ENCODE measurements around the gene GLE1.
"Not testable (repeated sequence)": the region's sequence is repeated elsewhere in the genome, so short reads cannot be mapped to it uniquely, and the experiment has no call there.

The GLE1 gene

DNA sequence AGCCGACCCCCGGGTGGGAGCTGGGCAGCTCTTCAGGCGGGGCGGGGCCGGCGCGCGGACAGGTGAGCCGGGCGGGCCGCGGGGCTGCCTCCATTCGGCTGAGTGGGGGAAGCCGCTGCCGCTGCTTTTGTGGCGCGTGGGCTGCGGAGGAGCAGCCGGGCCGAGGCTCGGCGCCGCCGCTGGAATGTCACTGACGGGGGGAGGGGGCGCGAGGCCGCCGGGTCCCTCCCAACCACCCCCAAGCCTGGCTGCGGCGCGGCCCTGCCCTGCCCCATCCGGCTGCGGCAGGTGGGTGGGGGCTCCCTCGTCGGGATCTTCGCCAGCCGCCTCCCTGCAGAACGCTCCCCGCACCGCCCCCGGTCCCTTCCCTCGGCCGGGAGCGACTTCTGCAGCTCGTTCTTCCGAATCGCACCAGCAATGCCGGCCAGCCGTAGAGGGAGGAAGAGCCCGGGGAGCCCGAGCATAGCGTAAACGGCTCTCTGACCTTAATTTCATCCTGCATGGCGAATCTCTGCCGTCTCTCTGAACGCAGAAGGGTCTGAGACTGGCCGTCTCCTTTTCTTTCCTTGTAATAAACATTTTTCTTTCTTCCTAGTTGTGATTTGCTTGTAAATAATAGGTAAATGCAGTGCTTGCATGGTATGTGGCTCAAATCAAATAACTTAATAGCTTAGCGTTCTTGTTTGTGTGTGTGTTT lies 48.4 kb downstream of the GLE1 start:
- FAIRE-seq = no peak

DNA sequence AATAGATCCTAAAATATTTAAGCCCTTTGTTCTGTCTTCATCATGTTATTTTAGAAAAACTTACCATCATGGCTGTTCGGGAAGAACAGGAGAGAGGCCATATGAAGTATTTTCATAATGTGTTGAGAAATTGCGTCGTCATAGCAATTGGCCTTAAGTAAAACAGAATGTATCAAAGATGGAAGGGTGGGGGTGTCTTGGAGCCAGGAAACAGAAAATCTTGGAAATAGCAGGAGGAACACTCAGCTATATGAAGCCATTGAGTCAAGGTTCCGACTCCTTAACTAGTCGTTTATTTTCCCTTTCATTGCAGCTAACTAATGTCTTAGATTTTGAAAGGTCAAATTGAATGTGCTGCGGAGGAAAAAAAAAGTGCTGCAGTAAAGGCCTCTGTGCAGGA lies 49.2 kb downstream of the GLE1 start:
- no peak for FAIRE-seq

DNA sequence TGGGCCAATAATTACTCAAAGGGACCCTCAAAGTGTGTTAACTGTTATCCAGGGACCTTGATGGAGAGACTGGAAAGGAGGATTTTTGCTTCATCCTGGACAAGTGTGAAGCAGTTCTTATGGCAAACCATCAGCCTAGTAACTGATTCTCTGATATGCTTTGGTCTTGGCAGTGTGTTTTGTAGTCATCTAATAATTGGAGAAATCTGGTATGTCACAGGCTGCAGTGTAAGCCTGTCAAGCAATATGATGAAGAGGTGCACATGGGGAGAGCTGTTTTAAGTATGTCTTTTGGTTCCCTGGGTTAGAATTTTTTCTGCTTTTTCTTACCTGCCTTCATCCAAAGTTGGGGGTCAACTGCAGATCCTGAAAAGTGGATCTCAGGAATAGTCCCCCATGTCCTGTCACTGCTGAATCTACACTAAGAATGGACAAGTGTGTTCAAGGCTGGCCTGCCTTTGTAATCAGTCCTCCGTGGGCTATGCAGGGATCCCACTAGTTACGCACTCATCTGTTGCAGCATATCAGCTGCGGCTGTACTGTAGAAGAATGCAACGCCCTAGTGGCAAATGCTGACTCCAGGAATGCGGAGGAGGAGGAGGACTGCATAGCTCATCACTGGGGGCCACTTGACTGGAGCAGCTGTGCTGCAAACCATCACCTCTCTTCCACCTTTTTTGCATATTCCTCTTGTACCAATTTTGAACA lies 49.8 kb downstream of the GLE1 start:
- no peak for FAIRE-seq

DNA sequence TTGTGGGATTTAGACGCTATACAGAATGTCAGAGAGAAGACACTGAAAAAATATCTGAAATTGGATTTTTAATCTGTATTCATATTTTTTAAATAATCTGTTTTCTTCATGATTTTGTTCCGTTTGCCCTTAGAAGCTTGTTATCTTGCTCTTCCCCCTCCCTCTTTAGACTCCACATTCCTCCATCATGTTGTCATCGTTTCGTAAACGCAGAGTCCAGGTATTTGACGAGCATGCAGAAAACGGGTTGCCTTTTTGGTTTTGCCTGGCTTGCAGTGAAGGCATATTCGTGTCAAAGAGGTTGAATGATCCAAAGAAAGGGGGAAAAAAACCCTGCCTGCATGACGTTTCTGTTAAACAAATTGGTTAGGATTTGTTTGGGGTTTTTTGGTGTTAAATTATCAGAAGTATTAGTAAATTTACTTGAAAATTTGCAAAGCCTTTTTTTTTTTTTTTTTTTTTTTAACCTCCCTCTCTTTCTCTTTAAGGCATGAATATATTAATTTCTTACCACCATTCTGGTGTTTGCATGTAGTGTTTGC lies 50.7 kb downstream of the GLE1 start:
- no peak for FAIRE-seq

DNA sequence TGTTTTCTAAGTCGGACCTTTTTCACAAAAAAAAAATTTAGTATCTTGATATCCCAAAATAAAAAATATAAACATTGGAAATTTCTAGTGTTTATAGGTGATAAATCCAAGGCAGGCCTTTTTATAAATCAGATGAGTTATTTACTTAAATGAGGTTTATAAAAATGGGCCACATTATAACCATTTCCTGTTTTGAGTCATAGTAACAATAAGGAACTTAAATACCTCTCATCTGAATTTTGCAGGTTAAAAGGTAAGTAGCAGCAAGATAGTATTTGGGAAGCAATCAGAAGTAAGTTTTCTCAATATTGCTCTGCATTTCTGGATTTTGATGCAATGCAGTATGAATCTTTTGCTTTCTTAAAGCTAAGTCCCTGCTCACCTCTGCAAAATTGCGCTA lies 51.8 kb downstream of the GLE1 start:
- FAIRE-seq = no peak

DNA sequence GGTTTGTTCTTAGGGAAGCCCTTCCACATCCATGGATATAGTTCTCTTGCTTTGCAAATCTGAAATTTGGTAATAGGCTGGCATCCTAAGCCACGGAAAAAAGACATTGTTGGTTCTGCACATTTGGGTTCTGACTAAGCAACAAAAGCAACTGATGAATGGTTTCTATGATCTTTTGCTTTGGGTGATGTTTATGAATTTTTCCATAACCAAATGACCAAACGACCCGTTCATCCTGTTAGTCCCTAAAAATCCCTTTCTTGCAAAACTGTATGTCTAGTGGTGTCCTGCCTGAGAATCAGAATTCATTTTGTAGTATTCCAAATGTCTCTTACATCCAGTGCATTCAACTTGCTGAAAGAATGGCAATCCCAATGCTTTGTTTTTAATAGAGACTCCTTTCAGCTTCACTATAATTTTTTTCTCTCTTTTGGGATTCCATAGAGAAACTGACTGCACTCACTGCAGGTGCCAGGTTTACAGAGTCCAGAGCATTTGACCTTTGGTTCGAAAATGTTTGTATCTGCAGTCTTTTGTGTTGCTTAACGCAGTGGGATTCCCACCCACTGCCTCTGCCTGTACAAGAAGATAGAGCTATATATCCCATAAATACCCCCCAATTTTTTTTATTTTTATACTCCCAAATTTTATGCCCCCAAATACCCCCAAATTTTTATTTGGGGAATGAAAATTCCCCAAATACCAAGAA lies 52.6 kb downstream of the GLE1 start:
- no peak for FAIRE-seq

DNA sequence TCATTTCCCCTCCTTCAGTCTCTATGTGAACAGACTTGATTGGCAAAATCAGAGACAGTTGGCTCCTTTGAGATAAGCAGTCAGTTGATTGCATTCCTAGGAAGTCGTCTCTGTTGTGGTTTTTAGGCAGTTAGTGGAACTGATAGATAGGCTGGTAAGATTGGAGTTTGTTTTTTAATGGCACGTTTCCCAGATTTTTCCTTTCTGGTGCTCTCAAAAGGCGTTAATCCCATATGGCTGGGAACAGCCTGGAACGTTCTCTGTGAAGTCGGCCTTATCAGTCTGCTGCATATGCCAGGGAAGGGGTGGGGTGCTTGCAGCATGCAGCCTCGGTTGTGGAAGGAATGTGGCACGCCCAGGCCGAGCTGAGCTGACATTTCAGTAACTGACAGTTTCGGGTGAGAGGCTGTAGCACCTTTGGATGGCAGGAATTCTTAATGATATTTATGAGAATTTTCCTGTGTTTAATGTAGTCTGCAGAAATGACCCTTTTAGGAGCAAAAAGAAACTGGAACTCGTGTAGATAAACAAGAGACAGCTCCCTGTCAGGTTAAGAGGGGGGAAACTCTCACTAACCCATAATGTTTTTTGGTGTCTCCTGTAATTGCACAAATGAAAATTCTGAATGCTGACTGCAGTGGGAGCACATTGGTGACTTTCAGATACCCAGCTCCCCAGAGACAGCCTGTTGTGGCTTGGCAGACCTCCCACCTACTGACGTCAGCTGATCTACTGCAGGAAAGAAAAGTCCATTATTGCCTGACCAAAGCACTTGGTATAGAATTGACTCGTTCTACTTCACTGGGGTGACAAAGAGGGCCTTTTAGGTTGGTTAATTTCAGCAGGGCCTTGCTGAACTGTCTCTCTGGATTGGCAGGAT lies 54.2 kb downstream of the GLE1 start:
- no peak for FAIRE-seq

DNA sequence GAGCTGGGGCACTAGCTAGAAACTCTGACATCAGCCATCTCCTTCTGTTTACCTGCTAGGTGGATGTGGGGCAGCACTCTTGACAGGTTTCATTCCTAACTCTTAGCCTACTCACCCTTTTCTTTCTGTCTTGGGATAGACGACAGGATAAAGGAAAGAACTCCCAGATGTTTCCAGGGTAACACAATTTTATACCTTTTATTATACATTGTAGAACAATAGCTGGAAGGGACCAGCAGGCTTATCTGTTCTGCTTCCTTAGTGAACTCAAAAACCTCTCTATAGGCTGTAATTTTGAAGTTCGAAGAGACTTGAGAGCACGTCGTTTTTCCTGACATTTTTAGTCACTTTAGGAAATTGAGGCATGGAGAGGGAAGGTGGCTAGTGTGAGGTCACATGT lies 61.1 kb downstream of the GLE1 start:
- no peak for FAIRE-seq

DNA sequence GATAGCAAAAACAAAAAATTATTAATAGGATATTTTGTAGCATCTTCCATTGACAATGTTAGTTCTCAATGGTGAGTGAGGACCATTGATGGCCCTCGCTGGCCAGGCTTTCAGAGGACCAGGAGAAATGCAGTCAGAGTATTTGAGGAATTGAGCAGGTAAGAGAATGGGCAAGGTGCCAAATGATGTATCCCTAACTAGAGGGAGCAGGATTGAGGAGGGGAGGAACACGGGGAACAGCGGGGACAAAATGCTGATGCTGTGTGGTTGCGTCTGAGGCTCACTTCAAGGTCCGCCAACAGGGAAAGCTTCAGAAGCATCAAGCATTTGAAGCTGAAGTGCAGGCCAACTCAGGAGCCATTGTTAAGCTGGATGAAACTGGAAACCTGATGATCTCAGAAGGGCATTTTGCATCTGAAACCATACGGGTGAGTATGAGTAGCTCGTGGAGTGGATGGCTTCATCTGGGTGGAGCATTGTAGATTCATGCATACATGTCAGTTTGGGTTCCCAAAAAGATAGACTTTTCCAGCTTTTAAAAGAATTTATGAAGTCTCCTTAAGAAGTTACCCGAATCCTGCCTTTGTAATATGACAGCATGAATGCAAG lies 64.1 kb downstream of the GLE1 start:
- no peak for FAIRE-seq

DNA sequence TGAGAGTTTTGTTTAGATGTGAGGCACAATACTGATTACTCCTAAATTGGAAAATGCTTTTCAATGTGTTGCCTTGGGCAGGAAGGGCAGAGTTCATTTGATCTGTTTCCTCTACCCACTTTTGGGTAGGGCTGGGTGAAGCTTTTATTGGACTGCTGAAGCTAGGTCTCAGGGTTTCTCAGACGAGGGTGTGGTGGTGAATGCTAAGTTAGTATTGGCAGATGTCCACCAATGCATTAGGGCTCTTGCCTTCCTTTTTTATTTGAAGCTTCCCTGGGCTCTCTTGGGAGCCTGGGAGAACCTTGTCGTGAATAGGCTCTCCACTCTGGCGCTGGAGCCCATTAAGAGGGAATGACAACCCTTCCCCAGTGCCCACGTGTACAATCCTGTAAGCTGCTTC lies 71.0 kb downstream of the GLE1 start:
- FAIRE-seq = no peak

DNA sequence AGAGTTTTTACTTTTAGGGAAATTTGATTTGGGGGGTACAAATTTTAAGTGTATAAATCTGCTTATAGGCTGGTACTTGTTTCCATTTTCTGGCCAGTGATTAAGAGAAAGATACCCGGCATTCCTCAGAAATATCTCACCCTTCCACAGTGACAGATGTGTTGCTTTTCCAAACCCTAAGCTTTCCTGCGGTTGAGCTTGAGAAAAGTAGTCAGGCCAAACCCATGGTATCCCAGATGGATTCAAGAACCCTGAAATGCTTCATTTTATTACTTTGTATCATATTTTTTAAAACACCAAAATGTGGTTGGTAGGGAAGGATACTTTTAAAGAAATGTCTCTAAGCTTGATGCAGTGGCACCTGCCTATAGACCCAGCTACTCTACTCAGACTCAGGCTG lies 71.4 kb downstream of the GLE1 start:
- FAIRE-seq = no peak

DNA sequence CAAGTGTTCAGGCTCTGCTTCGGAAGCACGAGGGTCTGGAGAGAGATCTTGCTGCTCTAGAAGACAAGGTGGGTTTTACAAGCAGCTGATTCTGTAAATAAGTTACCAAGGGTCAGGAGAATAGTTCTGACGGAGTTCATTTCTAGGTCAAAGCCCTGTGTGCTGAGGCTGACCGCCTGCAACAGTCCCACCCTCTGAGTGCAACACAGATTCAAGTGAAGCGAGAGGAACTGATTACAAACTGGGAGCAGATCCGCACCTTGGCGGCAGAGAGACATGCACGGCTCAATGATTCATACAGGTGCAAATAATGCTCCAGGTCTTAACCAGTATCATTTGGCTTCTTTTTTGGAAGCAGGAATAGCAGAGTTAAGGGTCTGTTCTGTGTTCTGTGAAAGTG lies 72.7 kb downstream of the GLE1 start:
- FAIRE-seq = no peak

DNA sequence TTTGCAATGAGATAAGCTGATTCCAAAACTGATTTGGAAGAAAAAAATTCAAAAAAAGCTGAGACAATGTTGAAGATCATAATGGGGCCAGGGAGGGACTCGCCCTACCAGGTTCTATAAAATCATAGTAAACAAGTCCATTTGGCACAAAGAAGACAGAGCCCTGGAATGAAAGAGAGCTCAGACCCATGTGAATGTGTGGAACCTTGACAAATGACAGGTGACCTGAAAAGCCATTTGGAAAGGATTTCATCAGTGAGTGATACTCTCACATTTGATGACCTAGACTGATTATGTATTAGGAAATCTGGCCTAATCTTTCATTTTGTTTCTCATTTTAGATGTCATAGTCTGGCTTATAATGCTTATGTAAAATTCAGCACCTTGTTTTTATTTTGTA lies 74.7 kb downstream of the GLE1 start:
- FAIRE-seq = no peak

DNA sequence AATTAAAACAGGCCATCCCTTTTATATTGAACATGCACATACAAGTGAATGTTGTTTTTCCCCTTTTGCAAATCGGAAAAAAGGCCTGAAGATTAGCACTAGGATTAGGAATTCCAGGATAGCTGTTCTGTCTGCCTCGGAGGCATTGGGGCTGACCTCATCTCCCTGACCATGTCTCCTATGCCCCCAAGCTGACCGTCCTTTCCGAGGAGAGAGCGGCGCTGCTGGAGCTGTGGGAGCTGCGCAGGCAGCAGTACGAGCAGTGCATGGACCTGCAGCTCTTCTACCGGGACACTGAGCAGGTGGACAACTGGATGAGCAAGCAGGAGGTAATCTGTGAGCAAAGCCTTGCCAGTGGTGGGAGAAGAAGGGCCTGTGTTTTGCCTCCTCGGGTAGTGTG lies 76.2 kb downstream of the GLE1 start:
- no peak for FAIRE-seq

DNA sequence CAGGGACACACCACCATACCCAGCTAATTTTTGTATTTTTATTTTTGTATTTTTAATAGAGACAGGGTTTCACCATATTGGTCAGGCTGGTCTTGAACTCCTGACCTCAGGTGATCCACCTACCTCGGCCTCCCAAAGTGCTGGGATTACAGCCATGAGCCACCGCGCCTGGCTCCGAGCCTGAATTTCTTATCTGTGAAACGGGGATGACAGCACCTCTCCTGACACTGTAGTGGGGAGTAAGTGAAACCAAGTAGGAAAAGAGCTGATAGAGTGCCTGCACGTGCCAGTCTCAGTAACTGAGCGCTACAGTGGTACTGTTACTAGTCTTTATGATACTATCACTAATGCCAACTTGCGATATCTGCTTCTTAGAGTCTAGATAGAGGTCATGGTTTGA lies 80.6 kb downstream of the GLE1 start:
- not testable (repeated sequence) for FAIRE-seq

DNA sequence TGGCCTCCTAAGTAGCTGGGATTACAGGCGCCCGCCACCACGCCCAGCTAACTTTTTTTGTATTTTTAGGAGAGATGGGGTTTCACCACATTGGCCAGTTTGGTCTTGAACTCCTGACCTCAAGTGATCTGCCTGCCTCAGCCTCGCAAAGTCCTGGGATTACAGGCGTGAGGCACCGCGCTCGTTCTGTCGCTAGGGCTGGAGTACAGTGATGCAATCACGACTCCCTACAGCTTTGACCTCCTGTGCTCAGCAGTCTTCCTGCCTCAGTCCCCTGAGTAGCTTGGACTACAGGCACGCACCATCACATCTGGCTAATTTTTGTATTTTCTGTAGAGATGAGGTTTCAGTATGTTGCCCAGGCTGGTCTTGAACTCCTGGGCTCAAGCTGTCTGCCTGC lies 82.4 kb downstream of the GLE1 start:
- FAIRE-seq = not testable (repeated sequence)

DNA sequence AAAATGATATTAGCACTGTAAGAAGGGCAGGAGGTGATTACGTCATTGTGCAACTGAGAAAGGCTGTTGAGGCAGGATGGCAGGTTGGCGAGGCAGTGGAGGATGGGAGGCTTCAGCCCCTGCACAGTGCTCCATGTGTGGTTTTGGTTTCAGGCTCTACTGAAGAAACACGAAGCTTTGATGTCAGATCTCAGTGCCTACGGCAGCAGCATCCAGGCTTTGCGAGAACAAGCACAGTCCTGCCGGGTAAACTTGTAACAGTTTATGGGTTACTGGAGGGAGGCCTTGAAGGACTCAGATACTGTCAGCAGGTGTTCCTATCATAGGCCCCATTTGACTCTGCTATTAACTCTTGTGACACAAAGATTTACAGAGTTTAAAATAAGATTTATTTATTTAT lies 82.9 kb downstream of the GLE1 start:
- no peak for FAIRE-seq

DNA sequence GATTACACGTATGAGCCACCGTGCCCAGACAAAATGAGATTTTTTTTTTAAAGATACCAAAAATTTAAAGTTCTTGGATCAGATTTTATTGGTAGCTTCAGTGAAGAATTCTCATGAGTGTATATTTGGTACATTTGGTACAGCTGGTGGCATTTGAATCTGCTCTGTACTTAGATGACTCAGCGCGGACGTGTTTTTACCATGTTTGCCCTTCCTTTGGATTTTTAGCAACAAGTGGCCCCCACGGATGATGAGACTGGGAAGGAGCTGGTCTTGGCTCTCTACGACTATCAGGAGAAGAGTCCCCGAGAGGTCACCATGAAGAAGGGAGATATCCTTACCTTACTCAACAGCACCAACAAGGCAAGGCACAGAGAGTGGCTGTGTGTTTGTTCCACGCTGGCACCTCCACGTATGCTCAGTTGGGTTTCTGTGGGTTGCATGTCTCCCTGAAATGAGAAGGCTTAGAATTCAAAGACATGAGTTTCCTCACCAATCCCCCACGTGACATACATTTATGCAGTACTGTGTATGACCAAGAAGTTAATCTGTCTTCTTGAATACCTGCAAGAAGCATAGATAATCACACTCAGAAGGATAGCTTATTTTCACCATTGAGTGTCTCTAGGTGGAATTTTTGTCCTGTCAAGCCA lies 84.2 kb downstream of the GLE1 start:
- FAIRE-seq = no peak

Measured in TTC549 (cell line).